Stomach (tissue), 9 donors: ENCODE measurements around the gene AGBL3. TPM values are rescaled to one million over a fixed set of nuclear protein-coding genes. Genes with fewer than 3 reads are reported as not detected.

Experiments used
- DNase-seq, 2 donors: peaks; one replicate each; pipeline versions ENCODE4 v3.0.0 to v3.0.0-alpha.2; 2013 to 2019
- H3K27ac ChIP-seq, 5 donors: fragments of 200-600 bp in 4 of 5; sonication (generic) in 4 of 5; one replicate each; pipeline ENCODE4 v1.5.1; 2013 to 2019; ENCODE audit warnings: mild to moderate bottlenecking in 1 of 5, moderate library complexity in 1 of 5
- H3K27me3 ChIP-seq, 3 donors: fragments of 200-600 bp; sonication (generic); one replicate each; pipeline ENCODE4 v1.5.1; 2017 to 2019; ENCODE audit warnings: mixed run types in 1 of 3
- H3K36me3 ChIP-seq, 4 donors: fragments of 200-600 bp; sonication (generic); 1 replicate in 3 of 4; 2 replicates in 1 of 4; pipeline ENCODE4 v1.5.1; 2016 to 2019
- H3K4me1 ChIP-seq, 4 donors: fragments of 200-600 bp; sonication (generic); one replicate each; pipeline ENCODE4 v1.5.1; 2016 to 2019
- H3K4me3 ChIP-seq, 4 donors: fragments of 200-600 bp; sonication (generic) in 3 of 4; one replicate each; pipeline ENCODE4 v1.5.1; 2016 to 2019; ENCODE audit warnings: mild to moderate bottlenecking in 1 of 4
- H3K9me3 ChIP-seq, 4 donors: fragments of 200-600 bp; sonication (generic); one replicate each; pipeline ENCODE4 v1.5.1; 2016 to 2019
- CTCF ChIP-seq, 7 experiments: fragments of 450-650 bp in 4 of 7; fragments of 200-600 bp in 3 of 7; sonication (generic) in 3 of 7; IDR thresholded peaks; one replicate each; pipeline ENCODE4 v1.5.1; 2016 to 2019; ENCODE audit warnings: antibody characterized with exemption in 7 of 7, control low read depth in 2 of 7, mild to moderate bottlenecking in 1 of 7
- EP300 ChIP-seq: sonication (generic); formaldehyde crosslinking; IDR thresholded peaks from one replicate; pipeline ENCODE4 v1.6.1; 2017; ENCODE audit warnings: antibody characterized with exemption
- POLR2A ChIP-seq, 4 donors: fragments of 450-650 bp; IDR thresholded peaks; one replicate each; pipeline ENCODE4 v1.6.1; 2016; ENCODE audit warnings: antibody characterized with exemption in 4 of 4, control low read depth in 2 of 4, mild to moderate bottlenecking in 1 of 4, moderate library complexity in 1 of 4
- POLR2AphosphoS5 ChIP-seq, 3 donors: sonication (generic); formaldehyde crosslinking; IDR thresholded peaks; one replicate each; pipeline ENCODE4 v1.6.1; 2016; ENCODE audit warnings: antibody characterized with exemption in 3 of 3
- WGBS, 5 donors: extraction: QIAGEN DNeasy Blood & Tissue Kit in 3 of 5; methylation state at CpG; one replicate each; pipeline versions ENCODE4 v1.1.5 to v1.1.7; 2013 to 2018; 5-methylcytosine and 5-hydroxymethylcytosine counted together
- intact Hi-C: fragments of 100-400 bp; cut with DNase I; formaldehyde crosslinking; loops from one replicate; pipeline ENCODE4 v1.15.1; 2023; ENCODE audit warnings: low total_unique reads
- polyA plus RNA-seq, 3 donors: library from polyadenylated mRNA; stranded (reverse); fragments of 200-250 nt; gene quantifications; one replicate each; pipeline ENCODE4 v1.2.3, GENCODE V29; 2013
- total RNA-seq, 5 donors: library from RNA; depleted of rRNA; stranded (reverse); fragments of >200 nt; gene quantifications; one replicate each; pipeline versions ENCODE4 v1.1.0 to v1.2.3, GENCODE V29; 2014 to 2016
- donor health status: healthy with polysubstance abuse.
- donor health status: Bipolar disorder and iron deficiency.
- donor health status: healthy.

Gene AGBL3
- total and polyA plus RNA-seq, 8 donors = 0.29 to 8.4 (median 1.3) TPM; not detected in 2

DNA sequence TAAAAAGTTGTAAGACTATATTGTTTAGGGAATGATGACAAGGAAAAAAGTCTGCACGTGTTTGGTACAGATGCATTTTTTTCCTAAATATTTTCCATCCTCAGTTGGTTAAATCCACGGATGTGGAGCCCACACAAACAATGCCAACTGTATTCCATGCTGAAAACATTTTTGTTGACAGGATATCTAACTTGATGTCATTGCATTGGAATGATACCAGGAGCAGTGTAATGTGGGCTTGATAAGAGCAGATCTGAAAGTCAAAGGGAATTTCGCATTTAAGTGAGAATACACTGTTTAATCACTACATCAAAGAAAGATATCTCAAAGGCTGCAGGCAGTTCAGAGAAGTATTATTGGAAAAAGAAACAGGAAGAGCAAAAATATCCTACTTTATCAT, 112.1 kb downstream of the AGBL3 start:
- 30 to 50% (median 40%) methylated on average over 3 of the region's 3 CpGs for WGBS, 5 donors
- Histone ChIP-seq H3K27me3 (no peaks in the 10 kb centered on the region), H3K36me3 (peaks cover 0 to 5% (median 0%) of the 10 kb centered on the region in 4 donors), H3K9me3 (no peaks in the 10 kb centered on the region), H3K4me1 (no peaks in the 10 kb centered on the region), H3K4me3 (no peak overlapping the region), H3K27ac (no peak overlapping the region)
- TF ChIP-seq POLR2A (IDR thresholded peaks at IDR 0.05) (no peak), CTCF (IDR thresholded peaks at IDR 0.05) (no peak), POLR2AphosphoS5 (IDR thresholded peaks at IDR 0.05) (no peak), EP300 (no peak)
- peak in 1 of 2 donors; percentile 31 for DNase-seq
- intact Hi-C loops = no loop called here

GRCh38 chr7:135100856-135101255, 114.5 kb downstream of the AGBL3 start:
- Histone ChIP-seq H3K36me3 (no peaks in the 10 kb centered on the region), H3K4me3 (no peak overlapping the region), H3K4me1 (no peaks in the 10 kb centered on the region), H3K27ac (no peak overlapping the region), H3K9me3 (no peaks in the 10 kb centered on the region), H3K27me3 (no peaks in the 10 kb centered on the region)
- TF ChIP-seq POLR2A (IDR thresholded peaks at IDR 0.05) (no peak), CTCF (IDR thresholded peaks at IDR 0.05) (no peak), POLR2AphosphoS5 (IDR thresholded peaks at IDR 0.05) (no peak)
- DNase-seq = no peak
- intact Hi-C loops = no loop called here

DNA sequence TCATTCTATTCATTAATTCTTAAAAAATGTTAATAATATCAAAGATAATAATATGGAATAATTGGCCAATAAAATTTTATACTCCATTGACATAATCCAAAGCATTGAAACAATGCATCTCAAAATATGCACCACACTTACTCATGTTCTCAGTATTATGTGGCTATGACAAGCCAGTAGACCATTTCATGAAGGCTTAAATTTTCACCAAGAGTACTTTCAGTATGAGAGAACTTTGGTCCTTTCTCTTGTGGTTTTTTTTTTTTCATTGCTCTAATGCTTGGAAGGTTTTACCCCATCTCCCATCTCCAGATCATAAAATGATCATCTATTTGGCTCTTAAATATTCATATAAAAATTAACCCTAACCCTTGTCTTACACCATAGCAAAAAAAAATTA, 116.1 kb downstream of the AGBL3 start:
- H3K4me1 ChIP-seq = no peaks in the 10 kb centered on the region
- intact Hi-C loops = no loop called here
- H3K4me3 ChIP-seq = no peak overlapping the region
- no peaks in the 10 kb centered on the region for H3K9me3 ChIP-seq
- TF ChIP-seq CTCF (IDR thresholded peaks at IDR 0.05) (no peak), POLR2A (IDR thresholded peaks at IDR 0.05) (no peak), POLR2AphosphoS5 (IDR thresholded peaks at IDR 0.05) (no peak), EP300 (no peak)
- no peak overlapping the region for H3K27ac ChIP-seq
- H3K27me3 ChIP-seq = no peaks in the 10 kb centered on the region
- DNase-seq = no peak
- no peaks in the 10 kb centered on the region for H3K36me3 ChIP-seq

DNA sequence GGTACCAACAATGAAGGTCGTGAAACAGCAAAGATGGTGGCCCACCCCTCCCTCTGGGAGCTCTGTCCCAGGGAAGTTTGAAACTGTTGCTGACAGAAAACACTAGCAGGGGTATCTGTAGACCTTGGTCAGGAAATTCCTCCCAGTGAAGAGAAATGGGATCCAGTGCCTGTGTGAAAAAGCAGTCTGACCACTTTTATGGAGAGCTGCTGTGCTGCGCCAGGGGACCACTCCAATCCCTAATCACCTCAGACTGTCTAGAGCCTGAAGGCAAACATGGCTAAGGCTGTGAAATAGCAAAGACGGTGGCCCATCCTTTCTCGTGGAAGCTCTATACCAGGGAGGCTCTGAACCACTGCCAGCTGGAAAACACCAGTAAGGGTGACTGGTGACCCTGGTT, 123.3 kb downstream of the AGBL3 start:
- H3K36me3 ChIP-seq = no peaks in the 10 kb centered on the region
- no peaks in the 10 kb centered on the region for H3K9me3 ChIP-seq
- TF ChIP-seq POLR2AphosphoS5 (IDR thresholded peaks at IDR 0.05) (no peak), CTCF (IDR thresholded peaks at IDR 0.05) (no peak)
- no peak overlapping the region for H3K4me3 ChIP-seq
- DNase-seq = no peak
- no peak overlapping the region for H3K27ac ChIP-seq
- intact Hi-C loops = no loop called here
- no peaks in the 10 kb centered on the region for H3K27me3 ChIP-seq
- WGBS, 5 donors = 79 to 86% (median 82%) methylated on average over 4 of the region's 4 CpGs
- H3K4me1 ChIP-seq = no peaks in the 10 kb centered on the region

GRCh38 chr7:135109976-135110375, 123.7 kb downstream of the AGBL3 start:
- Histone ChIP-seq H3K4me3 (no peak overlapping the region), H3K36me3 (no peaks in the 10 kb centered on the region), H3K9me3 (no peaks in the 10 kb centered on the region), H3K4me1 (no peaks in the 10 kb centered on the region), H3K27me3 (no peaks in the 10 kb centered on the region), H3K27ac (no peak overlapping the region)
- intact Hi-C loops = no loop called here
- WGBS, 5 donors = 86 to 100% (median 91%) methylated on average over 1 of the region's 1 CpG; no CpG with 5 or more reads in 1 of the 5 donors
- TF ChIP-seq EP300 (no peak), POLR2AphosphoS5 (IDR thresholded peaks at IDR 0.05) (no peak), CTCF (IDR thresholded peaks at IDR 0.05) (no peak), POLR2A (IDR thresholded peaks at IDR 0.05) (no peak)
- DNase-seq = no peak
